Measurements from ENCODE around the gene TRPT1. TPM values are rescaled to one million over a fixed set of nuclear protein-coding genes. Genes with fewer than 3 reads are reported as not detected.
A peak's percentile ranks its signal among the peaks of the same experiment; 100 is the strongest.

TRPT1 gene
- total and polyA plus RNA-seq, 9 of the 15 experiments (the other 6 are each of a cell fraction or from before 2014, with no cell fraction given), result 4.6 to 41.7 (median 23.1) TPM

GRCh38 chr11:64240435-64241240, 14.7 kb upstream of the TRPT1 start, which contains the start of gene FKBP2 (continued):
- TF ChIP-seq CHD7 (IDR thresholded peaks at IDR 0.05; ENCODE audit: low read depth, low read length) (no peak), KDM5B (IDR thresholded peaks at IDR 0.05; ENCODE audit: insufficient replicate concordance, low read depth, low read length) (peak; percentile 92), GATAD2A (IDR thresholded peaks at IDR 0.05) (peak; percentile 27; the same call in 1 of the 2 replicates), TSC22D4 (tag; IDR thresholded peaks at IDR 0.05) (no peak)
- TF ChIP-seq, protein P1, sequence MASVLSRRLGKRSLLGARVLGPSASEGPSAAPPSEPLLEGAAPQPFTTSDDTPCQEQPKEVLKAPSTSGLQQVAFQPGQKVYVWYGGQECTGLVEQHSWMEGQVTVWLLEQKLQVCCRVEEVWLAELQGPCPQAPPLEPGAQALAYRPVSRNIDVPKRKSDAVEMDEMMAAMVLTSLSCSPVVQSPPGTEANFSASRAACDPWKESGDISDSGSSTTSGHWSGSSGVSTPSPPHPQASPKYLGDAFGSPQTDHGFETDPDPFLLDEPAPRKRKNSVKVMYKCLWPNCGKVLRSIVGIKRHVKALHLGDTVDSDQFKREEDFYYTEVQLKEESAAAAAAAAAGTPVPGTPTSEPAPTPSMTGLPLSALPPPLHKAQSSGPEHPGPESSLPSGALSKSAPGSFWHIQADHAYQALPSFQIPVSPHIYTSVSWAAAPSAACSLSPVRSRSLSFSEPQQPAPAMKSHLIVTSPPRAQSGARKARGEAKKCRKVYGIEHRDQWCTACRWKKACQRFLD (CRISPR knock-in tag; IDR thresholded peaks at IDR 0.05), result peak; percentile 70; the same call in 1 of the 2 replicates
